K562 (cell line): ENCODE data around the gene CNTF. TPM values are rescaled to one million over a fixed set of nuclear protein-coding genes. Genes with fewer than 3 reads are reported as not detected.

Source experiments
- ATAC-seq: fragments of 200-7000 bp; cut with Tn5 transposase; 3 replicates; pipeline ENCODE4 v1.9.1; 2020; ENCODE audit warnings: moderate library complexity
- BruUV-seq: library from RNA; stranded (reverse); fragments of 400-500 nt; replicated peaks from 2 replicates; lab custom pipeline; 2021; lab: Mats Ljungman, UMichigan
- CTCF ChIA-PET: fragments of 300-600 bp; formaldehyde crosslinking; extraction: SDS; loops from one replicate; lab custom pipeline; 2021; ENCODE audit warnings: low intra/inter-chr PET ratio; lab: Yijun Ruan, JAX
- POLR2A ChIA-PET: fragments of 300-600, 350-650 bp; sonication (Branson Sonifier 250); formaldehyde crosslinking; extraction: SDS; loops from one replicate; lab custom pipeline; 2021; ENCODE audit warnings: antibody characterized with exemption, inconsistent platforms; lab: Yijun Ruan, JAX
- DNase-seq, 4 experiments: peaks; one replicate each; pipeline versions ENCODE4 v3.0.0 to v3.0.0-alpha.2; 2011 to 2018; ENCODE audit warnings: low spot score in 3 of 4, mixed read lengths in 3 of 4; ENCODE audit errors: extremely low read depth in 1 of 4
- FAIRE-seq: peaks from 2 replicates; lab custom pipeline; 2011; peaks lifted over from hg19 to GRCh38; lab: Jason Lieb, UNC
- H2AFZ ChIP-seq: 2 replicates; pipeline ENCODE4 v1.6.0; 2011; ENCODE audit warnings: low read depth, low read length, control low read depth, inconsistent platforms
- H3K27ac ChIP-seq: fragments of 200-600 bp; 3 replicates; pipeline ENCODE4 v1.8.0; 2011; ENCODE audit warnings: low read depth, mild to moderate bottlenecking, control low read depth, inconsistent platforms, low read length, moderate library complexity, mixed read lengths; ENCODE audit errors: extremely low read depth
- H3K27me3 ChIP-seq, 2 experiments: fragments of 300-600 bp in 1 of 2; 2 replicates in 1 of 2; 3 replicates in 1 of 2; pipeline versions ENCODE4 v1.6.0 to v1.8.0; 2011; ENCODE audit warnings: inconsistent platforms in 2 of 2, low read length in 2 of 2, mild to moderate bottlenecking in 1 of 2, mixed read lengths in 1 of 2, moderate library complexity in 1 of 2; ENCODE audit not compliant: control insufficient read depth in 2 of 2, insufficient read depth in 2 of 2
- H3K36me3 ChIP-seq: fragments of 300-600 bp; 3 replicates; pipeline ENCODE4 v1.8.0; 2011; ENCODE audit warnings: mild to moderate bottlenecking, low read length, inconsistent platforms; ENCODE audit not compliant: control insufficient read depth, insufficient read depth
- H3K4me1 ChIP-seq, 2 experiments: fragments of 200-600 bp in 1 of 2; replicated peaks in 1 of 2; 2 replicates in 1 of 2; 3 replicates in 1 of 2; pipeline versions ENCODE4 v1.5.1 to v1.8.0; 2011; ENCODE audit warnings: inconsistent platforms in 2 of 2, low read length in 2 of 2, mild to moderate bottlenecking in 1 of 2, mixed read lengths in 1 of 2, moderate library complexity in 1 of 2; ENCODE audit not compliant: control insufficient read depth in 2 of 2, insufficient read depth in 2 of 2
- H3K4me2 ChIP-seq: 2 replicates; pipeline ENCODE4 v1.6.1; 2011; ENCODE audit warnings: low read length, control low read depth, inconsistent platforms, mixed read lengths; ENCODE audit not compliant: insufficient read depth
- H3K4me3 ChIP-seq: fragments of 200-600 bp; sonication (generic), shearing (Covaris generic); 2 replicates; pipeline ENCODE4 v1.5.1; 2016; ENCODE audit warnings: control low read depth, inconsistent platforms
- H3K79me2 ChIP-seq: fragments of 200-600 bp; 3 replicates; pipeline ENCODE4 v1.8.0; 2011; ENCODE audit warnings: low read length, inconsistent platforms; ENCODE audit not compliant: control insufficient read depth, insufficient read depth
- H3K9ac ChIP-seq, 2 experiments: 2 replicates each; pipeline versions ENCODE4 v1.6.0 to v1.6.1; 2011; ENCODE audit warnings: low read depth in 2 of 2, low read length in 2 of 2, control low read depth in 1 of 2, inconsistent platforms in 1 of 2, mild to moderate bottlenecking in 1 of 2, mixed read lengths in 1 of 2; ENCODE audit not compliant: insufficient read depth in 1 of 2
- H3K9me1 ChIP-seq: one replicate; pipeline ENCODE4 v1.6.0; 2011; ENCODE audit warnings: inconsistent platforms, mild to moderate bottlenecking, low read length, moderate library complexity; ENCODE audit not compliant: control insufficient read depth, insufficient read depth
- H3K9me3 ChIP-seq: replicated peaks from 2 replicates; pipeline ENCODE4 v1.5.1; 2011; ENCODE audit warnings: low read depth, low read length, inconsistent platforms; ENCODE audit not compliant: control insufficient read depth, insufficient read depth
- H4K20me1 ChIP-seq: replicated peaks from 2 replicates; pipeline ENCODE4 v1.6.1; 2011; ENCODE audit warnings: low read length, inconsistent platforms, mixed read lengths; ENCODE audit not compliant: control insufficient read depth, insufficient read depth
- BRD9 ChIP-seq: fragments of 450-650 bp; IDR thresholded peaks from 2 replicates; pipeline ENCODE4 v1.6.1; 2018; ENCODE audit warnings: low read depth; ENCODE audit not compliant: partially characterized antibody
- CUX1 ChIP-seq: fragments of 200-800 bp; sonication (Bioruptor generic); IDR thresholded peaks from 2 replicates; pipeline ENCODE4 v1.6.1; 2016; ENCODE audit warnings: missing genetic modification characterization, missing compliant biosample characterization
- E2F1 ChIP-seq: sonication (generic); formaldehyde crosslinking; IDR thresholded peaks from 2 replicates; pipeline ENCODE4 v1.8.1; 2023; ENCODE audit warnings: mild to moderate bottlenecking, missing genetic modification reagents, moderate library complexity
- ETS2 ChIP-seq: IDR thresholded peaks from 2 replicates; pipeline ENCODE4 v1.6.1; 2016; ENCODE audit warnings: borderline replicate concordance, missing genetic modification characterization, mild to moderate bottlenecking, moderate library complexity, missing compliant biosample characterization; ENCODE audit not compliant: poor library complexity, severe bottlenecking
- HMBOX1 ChIP-seq: sonication (generic); IDR thresholded peaks from 2 replicates; pipeline ENCODE4 v1.6.1; 2016
- MEIS2 ChIP-seq: fragments of 450-650 bp; IDR thresholded peaks from 2 replicates; pipeline ENCODE4 v1.6.1; 2014; ENCODE audit warnings: mild to moderate bottlenecking; ENCODE audit not compliant: partially characterized antibody
- NFE2 ChIP-seq: IDR thresholded peaks from 2 replicates; pipeline ENCODE4 v1.6.1; 2014; ENCODE audit warnings: antibody characterized with exemption, low read depth
- TAF15 ChIP-seq: fragments of 200-400 bp; formaldehyde crosslinking; IDR thresholded peaks from 2 replicates; pipeline ENCODE4 v1.6.1; 2017; ENCODE audit warnings: mild to moderate bottlenecking, low read depth, low read length, moderate library complexity
- THRAP3 ChIP-seq: fragments of 450-650 bp; IDR thresholded peaks from 2 replicates; pipeline ENCODE4 v1.6.1; 2016; ENCODE audit warnings: mild to moderate bottlenecking, inconsistent platforms, borderline replicate concordance
- TOE1 ChIP-seq, 2 experiments: fragments of 450-650 bp in 1 of 2; sonication (generic) in 1 of 2; formaldehyde crosslinking in 1 of 2; IDR thresholded peaks; 2 replicates each; pipeline versions ENCODE4 v1.7.1 to v1.8.0; 2016 to 2022; ENCODE audit warnings: borderline replicate concordance in 2 of 2, mild to moderate bottlenecking in 2 of 2, antibody characterized with exemption in 1 of 2, inconsistent platforms in 1 of 2, low read depth in 1 of 2, missing genetic modification reagents in 1 of 2, moderate library complexity in 1 of 2
- ZKSCAN8 ChIP-seq: fragments of 200-800 bp; sonication (Bioruptor generic); IDR thresholded peaks from 2 replicates; pipeline ENCODE4 v1.6.1; 2016; ENCODE audit warnings: missing genetic modification characterization, missing compliant biosample characterization
- ZNF75A ChIP-seq: fragments of 450-650 bp; formaldehyde crosslinking; IDR thresholded peaks from 2 replicates; pipeline ENCODE4 v1.4.0; 2020; ENCODE audit warnings: mild to moderate bottlenecking
- ZNF785 ChIP-seq: fragments of 250-450 bp; sonication (Bioruptor Pico); IDR thresholded peaks from 2 replicates; pipeline ENCODE4 v1.4.0; 2020; ENCODE audit warnings: mild to moderate bottlenecking
- WGBS: fragments of 100-300 bp; shearing (Covaris generic); methylation state at CpG from one replicate; pipeline ENCODE4 v1.1.6; 2016; ENCODE audit warnings: low coverage, mixed read lengths; ENCODE audit not compliant: insufficient coverage; ENCODE audit errors: missing lambda C conversion rate; 5-methylcytosine and 5-hydroxymethylcytosine counted together
- in situ Hi-C: fragments of 300-500 bp; cut with MboI; formaldehyde crosslinking; loops from 4 replicates; pipeline ENCODE4 v1.15.0; 2018; ENCODE audit warnings: inconsistent platforms, mixed read lengths
- intact Hi-C: fragments of 100-400 bp; cut with micrococcal nuclease; formaldehyde crosslinking; loops from 2 replicates; pipeline ENCODE4 v1.14.2; 2022
- polyA plus RNA-seq, 8 experiments: library from polyadenylated mRNA; depleted of rRNA in 4 of 8; stranded (reverse) in 5 of 8; unstranded in 3 of 8; fragments of >200 nt; fragmentation: Nextera tagmentation in 2 of 8; fragmentation: Illumina TruSeq in 1 of 8; extraction: Ambion mirVana in 2 of 8; extraction: Trizol in 1 of 8; gene quantifications; 2 replicates each; pipeline versions ENCODE4 v1.2.1 to v1.2.3, GENCODE V29; 2011 to 2014; ENCODE audit warnings: inconsistent platforms in 1 of 8, missing spikeins in 1 of 8
- total RNA-seq, 7 experiments: library from RNA; depleted of rRNA in 6 of 7; stranded (reverse); fragments of >200 nt in 6 of 7; fragmentation: Illumina TruSeq in 2 of 7; extraction: Trizol in 2 of 7; gene quantifications; 2 replicates each; pipeline versions ENCODE4 v1.2.1 to v1.2.3, GENCODE V29; 2011 to 2021; ENCODE audit warnings: low replicate concordance in 1 of 7

The CNTF gene
- total and polyA plus RNA-seq, 9 of the 15 experiments (the other 6 are each of a cell fraction or from before 2014, with no cell fraction given) = 0.17 to 5.0 (median 2.3) TPM

GRCh38 chr11:58576887-58577471 lies 45.5 kb upstream of the CNTF start:
- 9% methylated on average over 4 of the region's 4 CpGs for WGBS
- no peak for ATAC-seq
- in situ Hi-C loops = no loop called here
- no peak for TF ChIP-seq TAF15
- no peak for TF ChIP-seq E2F1
- TF ChIP-seq ETS2 (tag) = no peak
- TF ChIP-seq NFE2 = no peak
- TF ChIP-seq MEIS2 = peak; percentile 34
- TF ChIP-seq BRD9 = peak; percentile 23
- 0 out of 2 replicates have a peak, but pooled peaks have one; percentile 50 for TF ChIP-seq ZKSCAN8 (CRISPR knock-in tag)
- no peak for TF ChIP-seq ZNF785
- TF ChIP-seq ZNF75A (CRISPR knock-in tag) = 0 out of 2 replicates have a peak, but pooled peaks have one; percentile 25
- TF ChIP-seq HMBOX1 = no peak
- no peak for TF ChIP-seq THRAP3
- TF ChIP-seq TOE1 (IDR thresholded peaks at IDR 0.05; ENCODE audit: borderline replicate concordance) = no peak
- TF ChIP-seq TOE1 (CRISPR knock-in tag; IDR thresholded peaks at IDR 0.05; ENCODE audit: borderline replicate concordance, low read depth) = no peak
- TF ChIP-seq CUX1 = peak; percentile 75

More at GRCh38 chr11:58576887-58577471, 45.5 kb upstream of the CNTF start:
- peak overlapping the region; percentile 99 for H3K27ac ChIP-seq
- H4K20me1 ChIP-seq = peaks cover 5% of the 10 kb centered on the region; the same call in 1 of the 2 replicates
- peak overlapping the region; percentile 87 to 99; a peak in 3 of 4 replicates for H3K9ac ChIP-seq
- POLR2A ChIA-PET = interaction anchor here (0.6 to 1.7 kb wide), 7 partner anchors 10 to 1181 kb away, joined by 3 to 6 read pairs (median 4); no protein-coding TSS in a partner anchor
- peak overlapping the region; percentile 63 for H3K4me3 ChIP-seq
- no peaks in the 10 kb centered on the region for H3K9me3 ChIP-seq
- intact Hi-C loops = loop anchor here (1.0 to 10.0 kb wide), 5 partner anchors 53 to 568 kb away; partner anchors contain the start of gene FAM111A
- peaks cover 54% of the 10 kb centered on the region for H3K79me2 ChIP-seq
- FAIRE-seq = peak; percentile 29
- peak overlapping the region; percentile 90 for H2AFZ ChIP-seq
- no peaks in the 10 kb centered on the region for H3K27me3 ChIP-seq
- H3K9me1 ChIP-seq = no peaks in the 10 kb centered on the region
- BruUV-seq = no TSS peak
- H3K4me1 ChIP-seq = peaks cover 12 to 22% of the 10 kb centered on the region in 2 experiments
- peak in 3 of 4 experiments; percentile 10 to 38 (median 13) for DNase-seq
- peaks cover 14% of the 10 kb centered on the region; the same call in 2 of the 3 replicates for H3K36me3 ChIP-seq
- CTCF ChIA-PET = interaction anchor here (1.0 to 3.0 kb wide), 5 partner anchors 52 to 559 kb away, joined by 4 to 15 read pairs (median 5); no protein-coding TSS in a partner anchor
- H3K4me2 ChIP-seq = peak overlapping the region; percentile 87
